ENCODE measurements around the gene SPPL2A. TPM values are rescaled to one million over a fixed set of nuclear protein-coding genes. Genes with fewer than 3 reads are reported as not detected.

The SPPL2A gene
- total RNA-seq (2021) (91.6 and 100 TPM in 2 replicates), Bru-seq, nascent RNA (percentile 77 among the genes with signal in this experiment), BruChase-seq, experiment 1, labeled RNA remaining after a 2-hour chase (percentile 79 among the genes with signal in this experiment), BruChase-seq, experiment 2, labeled RNA remaining after a 6-hour chase (percentile 91 among the genes with signal in this experiment)
- long read RNA-seq, full-length matches to known transcripts = 64 of 80 reads
- long read RNA-seq, partial matches to known transcripts = 3 of 80 reads
- long read RNA-seq, other reads (novel, unspliced or antisense) = 13 of 80 reads

- no TSS peak for BruUV-seq (replicated peaks)
- H3K36me3 ChIP-seq (ENCODE audit: insufficient read depth, low read length, poor library complexity, severe bottlenecking) = no peaks in the 10 kb centered on the region
- H3K9me3 ChIP-seq (ENCODE audit: low read depth, low read length, poor library complexity, severe bottlenecking) = no peaks in the 10 kb centered on the region
- CTCF ChIA-PET = no interaction called here
- peak; percentile 94 for DNase-seq (ENCODE audit: low spot score)
- H3K4me1 ChIP-seq (ENCODE audit: insufficient read depth, low read length, poor library complexity, severe bottlenecking) = no peaks in the 10 kb centered on the region
- H3K27me3 ChIP-seq (replicated peaks; ENCODE audit: insufficient read depth, low read depth, low read length, poor library complexity) = no peaks in the 10 kb centered on the region
- intact Hi-C loops (cut with micrococcal nuclease; ENCODE audit: unreplicated experiment) = loop anchor here (10.0 kb wide), 1 partner anchor 109 kb away; no protein-coding TSS in a partner anchor
- H3K27ac ChIP-seq (ENCODE audit: low read depth, low read length, poor library complexity, severe bottlenecking) = peak within 1 kb of the TSS; percentile 77
- no peak for TF ChIP-seq EZH2 (IDR thresholded peaks at IDR 0.05; ENCODE audit: borderline replicate concordance, low read depth, low read length, poor library complexity, severe bottlenecking)
- TF ChIP-seq, protein P1, sequence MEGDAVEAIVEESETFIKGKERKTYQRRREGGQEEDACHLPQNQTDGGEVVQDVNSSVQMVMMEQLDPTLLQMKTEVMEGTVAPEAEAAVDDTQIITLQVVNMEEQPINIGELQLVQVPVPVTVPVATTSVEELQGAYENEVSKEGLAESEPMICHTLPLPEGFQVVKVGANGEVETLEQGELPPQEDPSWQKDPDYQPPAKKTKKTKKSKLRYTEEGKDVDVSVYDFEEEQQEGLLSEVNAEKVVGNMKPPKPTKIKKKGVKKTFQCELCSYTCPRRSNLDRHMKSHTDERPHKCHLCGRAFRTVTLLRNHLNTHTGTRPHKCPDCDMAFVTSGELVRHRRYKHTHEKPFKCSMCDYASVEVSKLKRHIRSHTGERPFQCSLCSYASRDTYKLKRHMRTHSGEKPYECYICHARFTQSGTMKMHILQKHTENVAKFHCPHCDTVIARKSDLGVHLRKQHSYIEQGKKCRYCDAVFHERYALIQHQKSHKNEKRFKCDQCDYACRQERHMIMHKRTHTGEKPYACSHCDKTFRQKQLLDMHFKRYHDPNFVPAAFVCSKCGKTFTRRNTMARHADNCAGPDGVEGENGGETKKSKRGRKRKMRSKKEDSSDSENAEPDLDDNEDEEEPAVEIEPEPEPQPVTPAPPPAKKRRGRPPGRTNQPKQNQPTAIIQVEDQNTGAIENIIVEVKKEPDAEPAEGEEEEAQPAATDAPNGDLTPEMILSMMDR (conservative IDR thresholded peaks at IDR 0.05; ENCODE audit: low read depth, low read length) = no peak
- POLR2A ChIA-PET (ENCODE audit: low non-redundant PET) = interaction anchor here (0.6 kb wide), 1 partner anchor 448 kb away, joined by 3 read pairs; no protein-coding TSS in a partner anchor
- H3K4me3 ChIP-seq (ENCODE audit: low read depth, low read length, poor library complexity, severe bottlenecking) = peak within 1 kb of the TSS; percentile 60
These were observed at the start of gene SPPL2A for GRCh38 chr15:50765195-50765967. Gene SPPL2A, minus strand, starts transcription at chr15:50765706. Its CDS starts 173 bp downstream, at chr15:50765533.

- TF ChIP-seq, protein P1 (conservative IDR thresholded peaks at IDR 0.05; ENCODE audit: low read depth, low read length) = no peak
- TF ChIP-seq EZH2 (IDR thresholded peaks at IDR 0.05; ENCODE audit: borderline replicate concordance, low read depth, low read length, poor library complexity, severe bottlenecking) = no peak
- no peak overlapping the region for H3K27ac ChIP-seq (ENCODE audit: low read depth, low read length, poor library complexity, severe bottlenecking)
- no peaks in the 10 kb centered on the region for H3K27me3 ChIP-seq (replicated peaks; ENCODE audit: insufficient read depth, low read depth, low read length, poor library complexity)
- no peak overlapping the region for H3K4me3 ChIP-seq (ENCODE audit: low read depth, low read length, poor library complexity, severe bottlenecking)
- no peaks in the 10 kb centered on the region for H3K9me3 ChIP-seq (ENCODE audit: low read depth, low read length, poor library complexity, severe bottlenecking)
- ChIA-PET POLR2A (ENCODE audit: low non-redundant PET) (no interaction called here), CTCF (no interaction called here)
- no peaks in the 10 kb centered on the region for H3K36me3 ChIP-seq (ENCODE audit: insufficient read depth, low read length, poor library complexity, severe bottlenecking)
- intact Hi-C loops (cut with micrococcal nuclease; ENCODE audit: unreplicated experiment) = no loop called here
- DNase-seq (ENCODE audit: low spot score) = no peak
- H3K4me1 ChIP-seq (ENCODE audit: insufficient read depth, low read length, poor library complexity, severe bottlenecking) = peaks cover 18% of the 10 kb centered on the region
- BruUV-seq (replicated peaks) = no TSS peak
These were observed 49.1 kb upstream of the SPPL2A start for GRCh38 chr15:50814634-50815033.

DNA sequence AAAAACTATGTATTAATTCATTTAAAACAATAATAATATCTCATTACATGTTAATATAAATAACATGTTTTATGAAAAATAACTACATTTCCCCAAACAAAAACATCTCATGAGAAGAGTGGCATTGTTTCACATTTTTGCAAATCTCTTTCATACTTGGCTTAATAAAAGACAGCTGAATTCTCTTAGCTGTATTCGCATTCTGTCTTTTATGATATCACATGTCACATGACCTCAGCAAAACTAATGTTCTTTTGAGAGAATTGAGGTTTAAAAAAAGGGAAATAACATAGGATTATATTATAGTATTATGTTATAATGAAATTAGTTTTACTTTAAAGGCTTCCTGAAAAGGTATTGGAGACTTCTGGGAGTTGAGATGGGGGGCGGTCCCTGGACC lies 48.4 kb upstream of the SPPL2A start:
- Histone ChIP-seq H3K36me3 (ENCODE audit: insufficient read depth, low read length, poor library complexity, severe bottlenecking) (no peaks in the 10 kb centered on the region), H3K4me1 (ENCODE audit: insufficient read depth, low read length, poor library complexity, severe bottlenecking) (peaks cover 21% of the 10 kb centered on the region), H3K9me3 (ENCODE audit: low read depth, low read length, poor library complexity, severe bottlenecking) (no peaks in the 10 kb centered on the region), H3K27ac (ENCODE audit: low read depth, low read length, poor library complexity, severe bottlenecking) (peak overlapping the region; percentile 58), H3K27me3 (replicated peaks; ENCODE audit: insufficient read depth, low read depth, low read length, poor library complexity) (no peaks in the 10 kb centered on the region), H3K4me3 (ENCODE audit: low read depth, low read length, poor library complexity, severe bottlenecking) (no peak overlapping the region)
- ChIA-PET CTCF (no interaction called here), POLR2A (ENCODE audit: low non-redundant PET) (no interaction called here)
- intact Hi-C loops (cut with micrococcal nuclease; ENCODE audit: unreplicated experiment) = no loop called here
- no TSS peak for BruUV-seq (replicated peaks)
- TF ChIP-seq, protein P1 (conservative IDR thresholded peaks at IDR 0.05; ENCODE audit: low read depth, low read length) = no peak
- no peak for TF ChIP-seq EZH2 (IDR thresholded peaks at IDR 0.05; ENCODE audit: borderline replicate concordance, low read depth, low read length, poor library complexity, severe bottlenecking)
- DNase-seq (ENCODE audit: low spot score) = peak; percentile 34

Data from A673 (cell line).